Right forelimb (tissue), 1 donor: Measurements from ENCODE around the gene CCR3.
"Not testable (repeated sequence)": the region's sequence is repeated elsewhere in the genome, so short reads cannot be mapped to it uniquely, and the experiment has no call there.

Experiments used
- DNase-seq: peaks from one replicate; pipeline ENCODE4 v3.0.0-alpha.2; 2018

Gene CCR3

GRCh38 chr3:46242120-46242519, at the start of gene CCR3:
CCR3 (plus strand) TSS chr3:46242460; CDS start chr3:46265159, 22,699 bp downstream.
- DNase-seq: no peak

DNA sequence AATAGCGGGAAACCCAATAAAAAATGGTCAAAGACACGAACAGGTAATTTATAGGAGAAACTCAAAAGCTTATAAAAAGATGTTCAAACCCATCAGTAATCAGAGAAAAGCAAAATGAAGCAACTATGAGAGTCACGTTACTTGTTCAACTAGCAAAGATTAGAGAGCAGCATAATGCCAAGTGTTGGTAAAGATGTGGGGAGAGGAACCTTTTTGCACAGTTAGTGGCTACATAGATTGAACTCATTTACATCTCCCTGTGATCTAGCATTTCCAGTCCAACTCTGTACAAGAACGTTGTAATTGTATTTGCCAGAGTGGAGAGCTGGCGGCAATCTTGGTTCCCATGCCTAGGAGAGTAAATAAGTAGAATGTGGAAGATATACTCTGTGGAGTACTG, 49.3 kb upstream of the CCR3 start:
- no peak for DNase-seq

- DNase-seq: no peak
Observed at GRCh38 chr3:46193436-46193835, 48.8 kb upstream of the CCR3 start.

DNA sequence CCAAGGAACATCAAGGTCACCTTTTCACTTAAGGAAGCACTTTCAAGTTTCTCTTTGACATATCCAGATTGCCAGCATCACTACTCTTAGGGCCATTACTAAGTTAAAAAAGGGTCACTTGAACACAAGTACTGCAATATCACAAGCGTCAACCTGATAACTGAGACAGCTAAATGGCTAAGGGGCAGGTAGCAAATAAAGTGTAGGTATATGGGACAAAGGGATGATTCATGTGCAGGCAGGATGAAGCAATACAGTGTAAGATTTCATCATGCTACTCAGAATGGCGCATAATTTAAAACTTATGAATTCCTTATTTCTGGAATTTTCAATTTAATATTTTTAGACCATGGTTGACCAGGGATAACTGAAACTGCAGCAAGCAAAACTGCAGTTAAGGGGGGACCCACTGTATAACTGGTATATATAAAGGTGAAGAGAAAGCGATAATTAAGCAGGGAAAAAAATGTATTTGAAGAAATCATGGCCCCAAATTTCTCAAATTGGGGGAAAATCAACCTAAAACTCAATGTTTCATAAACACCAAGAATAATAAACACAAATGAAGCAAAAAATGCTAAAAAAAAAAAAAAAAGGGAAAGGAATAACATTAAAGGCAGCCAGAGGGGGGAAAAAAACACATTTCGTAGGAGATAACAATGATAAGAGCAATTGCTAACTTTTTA, 47.2 kb upstream of the CCR3 start:
- no peak for DNase-seq

DNA sequence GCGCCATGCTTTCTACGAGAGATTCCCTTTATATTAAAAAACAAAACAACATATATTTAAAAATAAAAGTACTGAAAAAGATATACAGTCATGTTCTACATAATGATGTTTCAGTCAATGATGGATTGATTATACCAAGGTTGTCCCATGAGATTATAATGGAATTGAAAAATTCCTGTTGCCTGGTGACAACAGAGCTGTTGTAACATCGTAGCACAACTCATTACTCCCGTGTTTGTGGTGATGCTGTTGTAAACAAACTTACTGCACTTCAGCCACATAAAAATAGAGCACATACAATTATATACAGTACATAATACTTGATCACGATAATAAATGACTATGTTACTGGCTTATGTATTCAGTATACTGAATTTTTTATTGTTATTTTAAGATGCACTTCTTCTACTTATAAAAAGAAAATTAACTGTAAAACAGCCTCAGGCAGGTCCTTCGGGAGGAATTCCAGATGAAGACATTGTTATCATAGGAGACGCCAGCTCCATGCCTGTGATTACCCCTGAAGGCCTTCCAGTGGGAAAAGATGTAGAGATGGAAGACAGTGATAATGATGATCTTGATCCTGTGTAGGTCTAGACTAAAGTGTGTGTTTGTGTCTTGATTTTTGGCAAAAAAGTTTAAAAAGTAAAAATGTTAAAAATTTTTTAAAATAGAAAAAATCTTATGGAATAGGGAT, 45.9 kb upstream of the CCR3 start:
- no peak for DNase-seq

DNA sequence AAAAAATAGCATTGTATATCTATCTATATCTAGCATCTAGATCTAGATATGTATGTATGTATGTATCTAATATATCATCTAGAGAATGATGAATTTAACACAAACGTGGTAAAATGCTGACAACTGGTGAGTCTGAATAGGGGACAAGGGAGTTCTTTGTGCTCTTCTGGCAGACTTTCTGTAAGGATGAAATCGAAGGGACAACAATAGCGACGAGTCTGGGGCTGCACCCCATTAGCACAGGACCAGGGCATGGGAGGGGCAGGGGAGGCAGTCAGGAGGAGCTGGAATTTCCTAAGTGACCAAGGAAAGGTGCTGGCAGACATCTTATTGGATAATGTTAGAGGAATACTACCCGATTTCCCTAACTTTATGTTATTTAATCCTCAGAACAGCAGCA, 42.0 kb upstream of the CCR3 start:
- DNase-seq: no peak

DNA sequence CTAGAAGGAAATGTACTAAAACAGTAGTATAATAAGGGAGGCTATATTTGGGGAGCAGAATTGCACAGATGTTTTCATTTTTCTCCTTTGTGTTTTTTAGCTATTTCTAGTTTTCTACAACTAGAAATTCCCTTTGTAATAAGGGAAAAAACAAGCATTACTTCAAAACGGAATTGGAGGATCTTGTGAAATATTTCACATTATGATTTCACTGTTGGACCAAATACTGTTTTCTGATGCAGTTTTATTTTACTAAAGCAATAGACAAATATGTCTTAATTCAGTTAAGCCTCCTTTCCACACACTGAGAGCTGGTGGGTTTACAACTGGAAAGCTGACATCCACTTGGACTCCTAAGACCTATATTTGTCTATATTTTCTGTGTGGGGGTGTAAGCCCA, 41.5 kb upstream of the CCR3 start:
- no peak for DNase-seq

DNA sequence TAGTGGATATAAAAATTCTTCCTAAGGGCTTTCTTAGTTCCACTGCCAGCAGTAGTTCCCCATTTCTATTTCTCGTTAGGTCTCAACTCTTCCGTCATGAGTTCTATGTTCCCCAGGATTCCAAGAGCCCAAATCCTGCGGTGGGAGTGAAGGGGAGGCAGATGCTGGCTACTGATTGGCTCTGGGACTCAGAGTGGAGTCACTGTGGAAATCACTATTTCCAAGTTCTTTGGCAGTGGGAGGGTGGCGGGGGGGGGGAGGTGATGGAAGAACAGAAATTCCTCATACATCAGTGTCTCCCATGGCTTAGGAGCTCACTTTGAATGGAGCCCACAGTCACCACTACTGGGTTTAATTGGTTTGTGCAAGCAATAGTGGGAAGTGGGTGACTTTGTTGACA, 39.7 kb upstream of the CCR3 start:
- no peak for DNase-seq

DNA sequence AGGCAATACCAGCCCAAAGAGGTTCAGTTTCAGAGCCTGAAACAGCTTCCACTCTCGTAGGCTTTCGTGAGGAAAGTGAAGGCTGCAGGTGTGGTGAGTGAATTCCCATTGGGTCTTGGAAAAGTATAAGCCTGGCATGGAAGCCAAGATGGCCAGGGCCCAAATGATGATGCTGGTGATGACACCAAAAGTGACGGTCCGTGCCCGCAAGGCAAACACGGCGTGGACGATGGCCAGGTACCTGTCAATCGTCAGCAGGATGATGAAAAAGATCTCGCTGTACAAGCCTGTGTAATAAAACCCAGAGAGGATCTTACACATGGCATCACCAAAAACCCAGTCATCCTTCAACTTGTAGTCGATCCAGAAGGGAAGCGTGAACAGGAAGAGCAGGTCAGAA, 38.6 kb upstream of the CCR3 start:
- DNase-seq: no peak

DNA sequence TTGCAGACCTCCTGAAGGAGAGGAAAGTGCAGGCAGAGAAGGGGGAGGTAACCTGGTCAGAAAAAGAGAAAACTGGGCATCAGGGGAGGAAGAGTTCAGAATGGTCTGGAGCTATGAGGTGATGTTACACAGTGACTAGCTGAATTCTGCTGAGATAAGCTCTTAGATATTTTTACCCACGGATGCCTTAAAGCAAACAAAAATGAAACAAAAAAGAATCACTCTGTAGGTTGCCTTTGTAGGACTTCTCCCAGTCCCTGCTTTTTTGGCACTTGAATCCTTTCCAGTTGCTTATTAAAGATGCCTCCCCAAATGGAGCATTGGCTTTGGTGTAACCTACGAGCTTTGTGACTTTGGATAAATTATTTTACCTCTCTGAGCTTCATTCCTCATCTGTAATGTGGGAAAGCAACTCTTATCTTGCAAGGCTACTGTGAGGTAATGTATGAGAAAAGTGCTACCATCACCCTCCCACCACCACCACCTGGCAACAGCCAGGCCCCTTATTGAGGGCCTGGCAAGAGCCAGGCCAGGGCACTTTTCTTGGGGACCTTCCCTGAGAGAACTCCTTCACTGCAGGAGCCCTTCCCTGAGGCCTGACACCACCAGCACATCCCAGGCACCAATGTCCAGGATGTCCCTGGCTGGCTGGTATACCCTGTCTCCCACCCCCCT, 36.8 kb upstream of the CCR3 start:
- DNase-seq: no peak

- DNase-seq: no peak
Observed at GRCh38 chr3:46206282-46207015, 35.8 kb upstream of the CCR3 start.

DNA sequence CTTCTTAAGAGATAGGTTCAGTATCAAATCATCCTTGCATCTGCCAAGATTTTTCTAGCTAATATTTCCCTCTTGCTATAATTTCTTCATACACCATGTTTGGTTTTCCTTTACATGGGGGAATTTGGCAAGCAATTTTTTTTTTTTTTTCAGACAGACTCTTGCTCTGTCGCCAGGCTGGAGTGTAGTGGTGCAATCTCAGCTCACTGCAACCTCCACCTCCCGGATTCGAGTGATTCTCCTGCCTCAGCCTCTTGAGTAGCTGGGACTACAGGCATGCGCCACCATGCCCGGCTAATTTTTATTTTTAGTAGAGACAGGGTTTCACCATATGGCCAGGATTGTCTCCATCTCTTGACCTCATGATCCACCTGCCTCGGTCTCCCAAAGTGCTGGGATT, 34.7 kb upstream of the CCR3 start:
- not testable (repeated sequence) for DNase-seq

DNA sequence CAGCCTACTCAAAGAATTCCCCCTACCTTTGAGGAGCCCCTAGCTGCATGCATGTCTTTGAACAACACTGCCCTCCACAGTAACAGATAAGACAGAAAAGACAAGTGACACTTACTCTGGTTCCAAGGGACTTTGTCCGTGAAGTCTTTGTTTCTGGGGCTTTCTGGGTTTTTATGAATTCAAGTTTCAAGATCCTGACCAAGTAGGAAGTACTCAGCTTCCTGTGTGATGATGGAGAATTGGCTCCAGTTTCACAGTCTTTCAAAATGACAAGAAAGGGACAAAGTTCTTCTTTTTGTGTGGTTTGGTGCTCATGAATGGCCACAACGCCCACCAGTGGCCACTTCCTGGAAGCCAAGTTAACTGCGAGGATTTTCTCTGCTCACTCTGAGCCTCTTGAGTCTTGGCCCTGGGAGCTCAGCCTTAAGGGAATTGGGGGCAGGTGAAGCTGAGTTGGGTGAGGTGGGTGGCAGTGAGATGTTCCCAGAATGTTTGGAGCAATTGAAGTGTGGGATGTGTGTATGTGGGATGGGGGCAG, 34.0 kb upstream of the CCR3 start, which contains the start of gene CCR1:
Gene CCR1, minus strand, starts transcription at position 147 of the 538 bp plus-strand sequence. CDS start 4,000 bp downstream, outside the sequence.
- no peak for DNase-seq

- no peak for DNase-seq
Observed at GRCh38 chr3:46209053-46209452, 33.2 kb upstream of the CCR3 start.

DNA sequence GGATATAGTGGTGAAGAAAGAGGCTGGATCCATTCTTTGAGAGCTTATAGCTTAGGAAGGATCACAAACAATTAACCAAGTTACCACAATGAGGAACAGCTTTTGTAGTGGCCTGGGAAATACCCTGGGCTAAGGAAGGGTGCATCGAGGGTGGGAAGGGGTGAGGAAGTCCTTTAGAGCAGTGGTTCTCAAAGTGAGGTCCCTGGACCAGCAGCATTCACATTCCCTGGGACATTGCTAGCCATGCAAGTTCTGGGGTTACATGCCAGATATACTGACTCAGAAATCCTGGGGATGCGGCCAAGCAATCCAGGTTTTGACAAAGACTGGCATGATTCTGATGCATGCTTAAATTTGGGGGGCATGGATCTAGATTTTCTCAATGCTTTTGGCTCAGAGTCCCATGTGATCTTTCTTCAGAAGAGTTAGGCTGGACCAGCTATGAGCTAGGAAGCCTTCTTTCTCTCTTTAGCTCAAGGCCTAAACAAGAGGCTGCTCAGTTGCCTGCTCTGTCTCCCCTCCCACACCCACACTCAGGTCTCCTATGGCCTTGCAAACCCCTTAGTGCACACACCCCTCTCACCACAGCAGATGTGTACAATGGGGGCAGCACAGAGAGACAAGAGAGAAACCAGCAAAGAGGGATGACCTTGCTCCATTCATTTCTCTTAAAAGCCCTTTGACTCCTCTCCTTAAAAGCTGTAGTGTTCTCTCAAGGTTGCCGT, 32.4 kb upstream of the CCR3 start:
- no peak for DNase-seq

- DNase-seq: no peak
Observed at GRCh38 chr3:46212101-46212500, 30.2 kb upstream of the CCR3 start.

GRCh38 chr3:46213201-46213600, 29.1 kb upstream of the CCR3 start:
- no peak for DNase-seq

DNA sequence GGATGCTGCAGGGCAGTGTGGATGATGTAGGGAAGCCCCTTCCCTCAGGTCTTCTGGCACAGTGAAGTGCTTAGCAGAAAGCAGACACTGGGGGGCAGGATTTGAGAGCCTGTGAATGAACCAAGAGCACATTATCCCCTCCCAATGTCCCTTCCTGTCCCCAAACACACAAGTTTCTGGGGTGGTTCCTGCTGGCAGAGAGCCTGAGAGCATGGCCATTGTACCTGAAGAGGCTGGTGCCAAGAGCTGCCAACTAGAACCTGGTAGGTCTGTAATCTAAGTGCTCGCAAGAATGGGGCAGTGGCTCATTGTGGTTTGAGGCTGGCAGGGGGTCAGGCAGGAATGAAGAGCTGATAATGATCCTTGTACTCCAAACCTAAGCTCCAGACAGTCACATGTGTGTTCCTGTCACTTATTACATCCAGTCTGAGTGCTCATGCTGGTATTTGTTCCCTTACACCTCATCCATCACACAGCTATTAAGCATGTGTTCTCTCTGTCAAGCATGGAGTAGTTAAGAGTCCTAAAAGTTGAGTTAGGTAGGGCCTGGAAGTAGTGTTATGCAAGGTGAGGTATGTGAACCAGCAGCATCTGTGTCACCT, 27.4 kb upstream of the CCR3 start:
- DNase-seq: no peak

- DNase-seq: no peak
Observed at GRCh38 chr3:46215810-46216414, 26.3 kb upstream of the CCR3 start.

- no peak for DNase-seq
Observed at GRCh38 chr3:46218196-46218709, 24.0 kb upstream of the CCR3 start.

DNA sequence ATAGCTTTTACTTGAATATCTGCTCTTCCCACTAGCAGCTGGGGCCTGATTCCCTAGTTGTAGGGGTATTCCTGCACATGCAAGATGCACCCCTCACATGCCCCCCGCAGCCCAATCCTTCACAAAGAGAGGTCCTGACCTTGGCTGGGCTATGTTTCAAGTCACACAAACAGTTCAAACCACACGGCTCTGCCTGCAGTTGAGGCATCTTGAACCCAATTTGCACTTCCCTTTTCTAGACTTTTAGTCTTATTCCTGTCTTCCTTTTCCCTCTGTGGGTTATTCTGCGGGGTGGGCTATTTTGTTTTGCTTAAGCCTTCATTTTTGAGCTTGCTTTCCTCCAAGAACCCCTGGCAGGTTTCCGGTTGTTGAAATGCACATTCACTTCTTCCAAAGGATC, 20.9 kb upstream of the CCR3 start:
- no peak for DNase-seq
